GM12878 (cell line): ENCODE measurements around the gene SENP5. TPM values are rescaled to one million over a fixed set of nuclear protein-coding genes. Genes with fewer than 3 reads are reported as not detected.

Experiments
- ATAC-seq: fragments of 200-7000 bp; cut with Tn5 transposase; 3 replicates; pipeline ENCODE4 v1.9.1; 2020; ENCODE audit warnings: mild to moderate bottlenecking, moderate library complexity
- Bru-seq: library from RNA; stranded (reverse); fragments of 400-500 nt; gene quantifications from one replicate; lab custom pipeline; 2021; lab: Mats Ljungman, UMichigan
- BruChase-seq, 2 experiments: library from RNA; stranded (reverse); fragments of 400-500 nt; gene quantifications; one replicate each; lab custom pipeline; 2021; lab: Mats Ljungman, UMichigan
- BruUV-seq: library from RNA; stranded (reverse); fragments of 400-500 nt; replicated peaks from 2 replicates; lab custom pipeline; 2021; lab: Mats Ljungman, UMichigan
- CTCF ChIA-PET: fragments of 300-600 bp; sonication (Branson Sonifier 250); formaldehyde crosslinking; extraction: SDS; loops from one replicate; lab custom pipeline; 2021; ENCODE audit warnings: inconsistent platforms; lab: Yijun Ruan, JAX
- POLR2A ChIA-PET: fragments of 350-600 bp; formaldehyde crosslinking; extraction: SDS; loops from one replicate; lab custom pipeline; 2021; ENCODE audit warnings: inconsistent platforms; lab: Charles Lee
- RAD21 ChIA-PET: fragments of 300-600 bp; sonication (Branson Sonifier 250); formaldehyde crosslinking; loops from one replicate; lab custom pipeline; 2023; ENCODE audit warnings: antibody characterized with exemption; ENCODE audit not compliant: unreplicated experiment; lab: Charles Lee
- SMC1A ChIA-PET: fragments of 300-600 bp; sonication (Branson Sonifier 250); formaldehyde crosslinking; loops from one replicate; lab custom pipeline; 2023; ENCODE audit not compliant: unreplicated experiment, uncharacterized antibody; lab: Charles Lee
- DNase-seq: peaks from one replicate; pipeline ENCODE4 v3.0.0-alpha.2; 2011; ENCODE audit warnings: low read depth, low spot score
- FAIRE-seq: peaks from 3 replicates; lab custom pipeline; 2011; peaks lifted over from hg19 to GRCh38; lab: Jason Lieb, UNC
- H2AFZ ChIP-seq: 2 replicates; pipeline ENCODE4 v1.6.0; 2011; ENCODE audit warnings: low read depth, low read length, control low read depth; ENCODE audit not compliant: control insufficient read depth
- H3K27ac ChIP-seq: 2 replicates; pipeline ENCODE4 v1.5.1; 2011; ENCODE audit warnings: control low read depth; ENCODE audit not compliant: control insufficient read depth, insufficient read depth
- H3K27me3 ChIP-seq, 2 experiments: replicated peaks in 1 of 2; 2 replicates each; pipeline versions ENCODE4 v1.6.0 to v1.6.1; 2011; ENCODE audit warnings: low read length in 1 of 2; ENCODE audit not compliant: control insufficient read depth in 2 of 2, insufficient read depth in 2 of 2
- H3K36me3 ChIP-seq, 2 experiments: 2 replicates each; pipeline ENCODE4 v1.5.1; 2011; ENCODE audit warnings: low read length in 1 of 2; ENCODE audit not compliant: control insufficient read depth in 2 of 2, insufficient read depth in 2 of 2
- H3K4me1 ChIP-seq: 2 replicates; pipeline ENCODE4 v1.6.1; 2011; ENCODE audit warnings: mild to moderate bottlenecking, low read length, moderate library complexity, mixed read lengths; ENCODE audit not compliant: control insufficient read depth, insufficient read depth
- H3K4me2 ChIP-seq: 2 replicates; pipeline ENCODE4 v1.6.0; 2011; ENCODE audit warnings: control low read depth; ENCODE audit not compliant: control insufficient read depth, insufficient read depth
- H3K4me3 ChIP-seq: fragments of 200-600 bp; sonication (generic); 2 replicates; pipeline ENCODE4 v1.5.1; 2016
- H3K79me2 ChIP-seq: 2 replicates; pipeline ENCODE4 v1.6.0; 2011; ENCODE audit warnings: low read length; ENCODE audit not compliant: control insufficient read depth, insufficient read depth
- H3K9ac ChIP-seq: 2 replicates; pipeline ENCODE4 v1.8.0; 2011; ENCODE audit warnings: low read length, control low read depth, mixed read lengths; ENCODE audit not compliant: control insufficient read depth, insufficient read depth
- H3K9me3 ChIP-seq: replicated peaks from 3 replicates; pipeline ENCODE4 v1.5.1; 2011; ENCODE audit warnings: mild to moderate bottlenecking, low read length; ENCODE audit not compliant: control insufficient read depth, insufficient read depth
- H4K20me1 ChIP-seq: 2 replicates; pipeline ENCODE4 v1.6.0; 2011; ENCODE audit not compliant: control insufficient read depth, insufficient read depth
- IRF4 ChIP-seq: IDR thresholded peaks from 2 replicates; pipeline ENCODE4 v1.6.1; 2011; ENCODE audit warnings: low read depth, low read length
- JUNB ChIP-seq: IDR thresholded peaks from 2 replicates; pipeline ENCODE4 v1.6.1; 2016; ENCODE audit warnings: antibody characterized with exemption, mild to moderate bottlenecking
- JUND ChIP-seq: IDR thresholded peaks from 2 replicates; pipeline ENCODE4 v1.6.1; 2012; ENCODE audit warnings: low read depth, mild to moderate bottlenecking, low read length, improper control_type of control experiment, moderate library complexity
- KDM1A ChIP-seq: fragments of 200-600 bp; sonication (generic); IDR thresholded peaks from 2 replicates; pipeline ENCODE4 v1.6.1; 2016; ENCODE audit warnings: borderline replicate concordance
- NRF1 ChIP-seq: conservative IDR thresholded peaks from 2 replicates; pipeline ENCODE4 v1.6.1; 2011; ENCODE audit warnings: mild to moderate bottlenecking, low read depth, low read length, improper control_type of control experiment
- SMAD1 ChIP-seq: fragments of 450-650 bp; IDR thresholded peaks from 2 replicates; pipeline ENCODE4 v1.6.1; 2018; ENCODE audit warnings: mild to moderate bottlenecking, low read depth; ENCODE audit not compliant: partially characterized antibody
- TBL1XR1 ChIP-seq: IDR thresholded peaks from 2 replicates; pipeline ENCODE4 v1.6.1; 2012; ENCODE audit warnings: low read depth, low read length, improper control_type of control experiment
- YY1 ChIP-seq: IDR thresholded peaks from 2 replicates; pipeline ENCODE4 v1.6.1; 2011; ENCODE audit warnings: low read depth, mild to moderate bottlenecking, low read length
- ZZZ3 ChIP-seq: IDR thresholded peaks from 2 replicates; pipeline ENCODE4 v1.6.1; 2011; ENCODE audit warnings: low read depth; ENCODE audit not compliant: control insufficient read depth, insufficient read length
- WGBS: methylation state at CpG from one replicate; pipeline ENCODE4 v1.1.6; 2016; ENCODE audit warnings: low lambda C conversion rate; ENCODE audit not compliant: insufficient replicate concordance, insufficient coverage; ENCODE audit errors: missing lambda C conversion rate; 5-methylcytosine and 5-hydroxymethylcytosine counted together
- in situ Hi-C: fragments of 300-500 bp; cut with MboI; formaldehyde crosslinking; loops from 9 replicates; pipeline ENCODE4 v1.14.3; 2018; ENCODE audit warnings: mixed read lengths
- intact Hi-C: fragments of 100-400 bp; cut with micrococcal nuclease; formaldehyde crosslinking; loops from one replicate; pipeline ENCODE4 v1.14.2; 2022; ENCODE audit not compliant: unreplicated experiment
- long read RNA-seq, 2 experiments: library from polyadenylated mRNA; unstranded; transcript quantifications; one replicate each; pipeline ENCODE4 v2.0.0, GENCODE V29; 2019 to 2020
- polyA minus RNA-seq, 3 experiments: library from RNA; depleted of rRNA, polyadenylated mRNA; stranded (reverse); fragments of >200 nt; gene quantifications; 2 replicates each; pipeline ENCODE4 v1.2.3, GENCODE V29; 2011
- polyA plus RNA-seq, 11 experiments: library from polyadenylated mRNA; depleted of rRNA in 4 of 11; unstranded in 6 of 11; stranded (reverse) in 5 of 11; fragments of >200 nt; fragmentation: Nextera tagmentation in 4 of 11; fragmentation: Illumina TruSeq in 1 of 11; extraction: Ambion mirVana in 4 of 11; extraction: Trizol in 1 of 11; gene quantifications; 1 replicate in 1 of 11; 2 replicates in 10 of 11; pipeline versions ENCODE4 v1.2.1 to v1.2.3, GENCODE V29; 2011 to 2016; ENCODE audit warnings: inconsistent platforms in 2 of 11, missing spikeins in 2 of 11, low read depth in 1 of 11
- total RNA-seq, 4 experiments: library from RNA; depleted of rRNA in 3 of 4; stranded (reverse); fragments of >200 nt in 3 of 4; fragmentation: Illumina TruSeq in 1 of 4; extraction: Trizol in 1 of 4; gene quantifications; 2 replicates each; pipeline versions ENCODE4 v1.2.1 to v1.2.3, GENCODE V29; 2013 to 2021
- TF ChIP-seq, protein P1 (sequence below): fragments of 450-650 bp; IDR thresholded peaks from 2 replicates; pipeline ENCODE4 v1.6.1; 2018; ENCODE audit warnings: borderline replicate concordance, mild to moderate bottlenecking; ENCODE audit not compliant: partially characterized antibody
- TF ChIP-seq, protein P2 (sequence below): fragments of 450-650 bp; IDR thresholded peaks from 2 replicates; pipeline ENCODE4 v1.6.1; 2017; ENCODE audit warnings: mild to moderate bottlenecking, moderate library complexity

Gene SENP5
- total RNA-seq (2013; cell fraction: nucleolus; rRNA removed), result 166 and 171 TPM in 2 replicates
- total RNA-seq (2014; rRNA removed) (22.3 and 27.9 TPM in 2 replicates), total RNA-seq (2014; rRNA removed; fragmentation: Illumina TruSeq; extraction: Trizol) (28.4 and 29.1 TPM in 2 replicates), total RNA-seq (2021) (22.5 and 24.8 TPM in 2 replicates), polyA plus RNA-seq (2011; rRNA removed) (23.4 and 24.9 TPM in 2 replicates), polyA plus RNA-seq (2014; fragmentation: Illumina TruSeq; extraction: Trizol) (16.8 and 25.0 TPM in 2 replicates), polyA plus RNA-seq (2014; fragmentation: Nextera tagmentation; extraction: Ambion mirVana) (1 to 10 TPM; 6.4 to 9.6 TPM), polyA plus RNA-seq (2014; rRNA removed) (14.3 TPM in 2 replicates), polyA plus RNA-seq (2016; fragmentation: Nextera tagmentation; extraction: Ambion mirVana) (10 to 100 TPM; 11.8 to 13.9 TPM), polyA minus RNA-seq (2011; rRNA and poly(A)+ RNA removed) (69.8 and 107 TPM in 2 replicates), Bru-seq, nascent RNA (percentile 88 among the genes with signal in this experiment), BruChase-seq, experiment 1, labeled RNA remaining after a 6-hour chase (percentile 94 among the genes with signal in this experiment), BruChase-seq, experiment 2, labeled RNA remaining after a 2-hour chase (percentile 94 among the genes with signal in this experiment)
- 11.5 TPM for polyA plus RNA-seq (2011; ENCODE audit: low read depth)
- 8.1 and 8.6 TPM in 2 replicates for polyA plus RNA-seq (2011; cell fraction: cytosol; rRNA removed)
- 23.5 and 25.0 TPM in 2 replicates for polyA plus RNA-seq (2011; cell fraction: nucleus; rRNA removed)
- 11.7 and 13.9 TPM in 2 replicates for polyA plus RNA-seq (2012)
- polyA minus RNA-seq (2011; cell fraction: cytosol; rRNA and poly(A)+ RNA removed), result 11.1 and 35.9 TPM in 2 replicates
- polyA minus RNA-seq (2011; cell fraction: nucleus; rRNA and poly(A)+ RNA removed), result 22.2 and 30.4 TPM in 2 replicates
- long read RNA-seq, experiment 1, full-length matches to known transcripts, result 3 of 37 reads
- long read RNA-seq, experiment 1, partial matches to known transcripts, result 3 of 37 reads
- long read RNA-seq, experiment 1, other reads (novel, unspliced or antisense), result 31 of 37 reads
- long read RNA-seq, experiment 2, full-length matches to known transcripts, result 30 of 53 reads
- long read RNA-seq, experiment 2, partial matches to known transcripts, result 12 of 53 reads
- long read RNA-seq, experiment 2, other reads (novel, unspliced or antisense), result 11 of 53 reads

GRCh38 chr3:196867507-196868296 lies at the start of gene SENP5:
TSS of gene SENP5 (plus strand) at chr3:196867920. CDS start at chr3:196885182, 17,262 bp downstream.
- POLR2A ChIA-PET, result interaction anchor here (0.5 to 3.0 kb wide), 11 partner anchors 14 to 1148 kb away, joined by 3 to 40 read pairs (median 4); partner anchors contain the start of gene NCBP2
- CTCF ChIA-PET, result interaction anchor here (0.6 to 2.6 kb wide), 7 partner anchors 11 to 258 kb away, joined by 3 to 12 read pairs (median 4); partner anchors contain the start of gene NCBP2
- H3K4me1 ChIP-seq, result peaks cover 4% of the 10 kb centered on the region; the same call in 1 of the 2 replicates
- DNase-seq (peak; percentile 43), FAIRE-seq (peak; percentile 41), ATAC-seq (peak; percentile 95)
- H3K79me2 ChIP-seq, result peaks cover 48% of the 10 kb centered on the region
- peak within 1 kb of the TSS; percentile 82 for H3K27ac ChIP-seq
- H3K4me2 ChIP-seq, result peak within 1 kb of the TSS; percentile 97
- no TSS peak for BruUV-seq
- no peaks in the 10 kb centered on the region; the same call in 2 of the 3 replicates for H3K9me3 ChIP-seq
- no peaks in the 10 kb centered on the region for H3K36me3 ChIP-seq
- SMC1A ChIA-PET, result interaction anchor here (0.7 to 2.1 kb wide), 6 partner anchors 9 to 127 kb away, joined by 3 to 10 read pairs (median 4); partner anchors contain the start of gene NCBP2
- intact Hi-C loops (loop anchor here (1.0 kb wide), 1 partner anchor 75 kb away; the partner anchor contains the start of gene NCBP2), in situ Hi-C loops (no loop called here)
- H3K4me3 ChIP-seq, result peak within 1 kb of the TSS; percentile 73
- no peaks in the 10 kb centered on the region for H4K20me1 ChIP-seq
- RAD21 ChIA-PET, result interaction anchor here (0.7 to 3.7 kb wide), 8 partner anchors 13 to 395 kb away, joined by 3 to 46 read pairs (median 4); partner anchors contain the start of gene NCBP2
- H3K9ac ChIP-seq, result peak within 1 kb of the TSS; percentile 92
- peak within 1 kb of the TSS; percentile 89 for H2AFZ ChIP-seq
- H3K27me3 ChIP-seq, result no peaks in the 10 kb centered on the region
- WGBS, result 3% methylated on average over 65 of the region's 93 CpGs
- TF ChIP-seq, protein P1, sequence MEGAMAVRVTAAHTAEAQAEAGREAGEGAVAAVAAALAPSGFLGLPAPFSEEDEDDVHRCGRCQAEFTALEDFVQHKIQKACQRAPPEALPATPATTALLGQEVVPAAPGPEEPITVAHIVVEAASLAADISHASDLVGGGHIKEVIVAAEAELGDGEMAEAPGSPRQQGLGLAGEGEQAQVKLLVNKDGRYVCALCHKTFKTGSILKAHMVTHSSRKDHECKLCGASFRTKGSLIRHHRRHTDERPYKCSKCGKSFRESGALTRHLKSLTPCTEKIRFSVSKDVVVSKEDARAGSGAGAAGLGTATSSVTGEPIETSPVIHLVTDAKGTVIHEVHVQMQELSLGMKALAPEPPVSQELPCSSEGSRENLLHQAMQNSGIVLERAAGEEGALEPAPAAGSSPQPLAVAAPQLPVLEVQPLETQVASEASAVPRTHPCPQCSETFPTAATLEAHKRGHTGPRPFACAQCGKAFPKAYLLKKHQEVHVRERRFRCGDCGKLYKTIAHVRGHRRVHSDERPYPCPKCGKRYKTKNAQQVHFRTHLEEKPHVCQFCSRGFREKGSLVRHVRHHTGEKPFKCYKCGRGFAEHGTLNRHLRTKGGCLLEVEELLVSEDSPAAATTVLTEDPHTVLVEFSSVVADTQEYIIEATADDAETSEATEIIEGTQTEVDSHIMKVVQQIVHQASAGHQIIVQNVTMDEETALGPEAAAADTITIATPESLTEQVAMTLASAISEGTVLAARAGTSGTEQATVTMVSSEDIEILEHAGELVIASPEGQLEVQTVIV, result no peak
- TF ChIP-seq TBL1XR1, result no peak
- TF ChIP-seq SMAD1, result no peak
- no peak for TF ChIP-seq ZZZ3
- TF ChIP-seq, protein P2, sequence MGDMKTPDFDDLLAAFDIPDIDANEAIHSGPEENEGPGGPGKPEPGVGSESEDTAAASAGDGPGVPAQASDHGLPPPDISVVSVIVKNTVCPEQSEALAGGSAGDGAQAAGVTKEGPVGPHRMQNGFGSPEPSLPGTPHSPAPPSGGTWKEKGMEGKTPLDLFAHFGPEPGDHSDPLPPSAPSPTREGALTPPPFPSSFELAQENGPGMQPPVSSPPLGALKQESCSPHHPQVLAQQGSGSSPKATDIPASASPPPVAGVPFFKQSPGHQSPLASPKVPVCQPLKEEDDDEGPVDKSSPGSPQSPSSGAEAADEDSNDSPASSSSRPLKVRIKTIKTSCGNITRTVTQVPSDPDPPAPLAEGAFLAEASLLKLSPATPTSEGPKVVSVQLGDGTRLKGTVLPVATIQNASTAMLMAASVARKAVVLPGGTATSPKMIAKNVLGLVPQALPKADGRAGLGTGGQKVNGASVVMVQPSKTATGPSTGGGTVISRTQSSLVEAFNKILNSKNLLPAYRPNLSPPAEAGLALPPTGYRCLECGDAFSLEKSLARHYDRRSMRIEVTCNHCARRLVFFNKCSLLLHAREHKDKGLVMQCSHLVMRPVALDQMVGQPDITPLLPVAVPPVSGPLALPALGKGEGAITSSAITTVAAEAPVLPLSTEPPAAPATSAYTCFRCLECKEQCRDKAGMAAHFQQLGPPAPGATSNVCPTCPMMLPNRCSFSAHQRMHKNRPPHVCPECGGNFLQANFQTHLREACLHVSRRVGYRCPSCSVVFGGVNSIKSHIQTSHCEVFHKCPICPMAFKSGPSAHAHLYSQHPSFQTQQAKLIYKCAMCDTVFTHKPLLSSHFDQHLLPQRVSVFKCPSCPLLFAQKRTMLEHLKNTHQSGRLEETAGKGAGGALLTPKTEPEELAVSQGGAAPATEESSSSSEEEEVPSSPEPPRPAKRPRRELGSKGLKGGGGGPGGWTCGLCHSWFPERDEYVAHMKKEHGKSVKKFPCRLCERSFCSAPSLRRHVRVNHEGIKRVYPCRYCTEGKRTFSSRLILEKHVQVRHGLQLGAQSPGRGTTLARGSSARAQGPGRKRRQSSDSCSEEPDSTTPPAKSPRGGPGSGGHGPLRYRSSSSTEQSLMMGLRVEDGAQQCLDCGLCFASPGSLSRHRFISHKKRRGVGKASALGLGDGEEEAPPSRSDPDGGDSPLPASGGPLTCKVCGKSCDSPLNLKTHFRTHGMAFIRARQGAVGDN, result peak; percentile 75; the same call in 1 of the 2 replicates
- peak; percentile 81 for TF ChIP-seq YY1
- TF ChIP-seq JUNB, result no peak
- TF ChIP-seq KDM1A, result no peak
- TF ChIP-seq NRF1, result no peak
- 0 out of 2 replicates have a peak, but pooled peaks have one; percentile 23 for TF ChIP-seq JUND
- no peak for TF ChIP-seq IRF4
